NCI-H1048 (cell line): Measurements from ENCODE around the gene SUSD4.
"Not testable (repeated sequence)": the region's sequence is repeated elsewhere in the genome, so short reads cannot be mapped to it uniquely, and the experiment has no call there.

Experiments used
- DNase-seq: peaks from one replicate; lab custom pipeline; 2025; lab: John Stamatoyannopoulos, UW

Gene SUSD4

DNA sequence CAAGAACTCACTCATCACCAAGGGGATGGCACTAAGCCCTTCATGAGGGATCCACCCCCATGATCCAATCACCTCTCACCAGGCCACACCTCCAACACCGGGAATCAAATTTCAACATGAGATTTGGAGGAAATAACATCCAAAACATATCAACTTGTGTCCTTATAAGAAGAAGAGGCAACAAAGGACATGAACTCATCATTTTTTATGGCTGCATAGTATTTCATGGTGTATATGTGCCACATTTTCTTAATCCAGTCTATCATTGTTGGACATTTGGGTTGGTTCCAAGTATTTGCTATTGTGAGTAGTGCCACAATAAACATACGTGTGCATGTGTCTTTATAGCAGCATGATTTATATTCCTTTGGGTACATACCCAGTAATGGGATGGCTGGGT lies 112.6 kb downstream of the SUSD4 start:
- not testable (repeated sequence) for DNase-seq

DNA sequence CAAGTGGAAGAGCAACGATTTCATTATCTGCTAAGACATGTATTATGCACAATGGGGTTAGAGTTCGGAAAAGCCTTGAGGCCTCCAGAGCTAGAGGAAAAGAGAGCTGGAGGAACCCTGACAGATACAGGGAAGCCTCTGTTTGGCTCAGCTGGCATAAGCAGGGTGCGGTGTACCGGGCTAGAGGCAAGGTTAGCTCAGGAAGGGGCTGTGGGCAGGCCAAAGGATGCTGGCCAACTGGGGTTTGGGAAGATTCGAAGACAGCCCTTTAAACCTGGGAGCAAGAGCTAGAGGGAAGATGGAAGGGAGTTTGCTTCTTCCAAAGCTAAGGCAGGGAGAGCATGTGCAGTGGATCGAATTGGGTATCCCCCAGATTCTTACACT lies 113.4 kb downstream of the SUSD4 start:
- no peak for DNase-seq

- no peak for DNase-seq
Measured at GRCh38 chr1:223249854-223250631, 113.9 kb downstream of the SUSD4 start.

DNA sequence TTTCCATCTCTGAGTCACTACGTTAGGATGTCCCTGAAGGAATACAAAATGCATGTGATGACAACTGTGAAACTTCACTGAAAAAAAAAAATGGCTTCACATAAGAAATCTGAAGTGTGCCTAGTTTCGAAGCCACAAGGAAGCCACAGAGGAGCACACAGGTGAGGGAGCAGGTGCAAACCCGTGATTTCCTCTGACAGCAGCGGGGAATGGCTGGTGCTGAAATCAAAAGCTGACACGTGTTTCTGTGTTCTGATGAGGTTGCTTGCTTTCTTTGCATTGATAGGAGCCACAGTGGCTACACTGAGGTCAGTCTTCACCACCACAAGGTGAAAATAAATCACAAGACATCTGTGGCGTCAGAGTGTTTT lies 115.2 kb downstream of the SUSD4 start:
- DNase-seq: no peak

DNA sequence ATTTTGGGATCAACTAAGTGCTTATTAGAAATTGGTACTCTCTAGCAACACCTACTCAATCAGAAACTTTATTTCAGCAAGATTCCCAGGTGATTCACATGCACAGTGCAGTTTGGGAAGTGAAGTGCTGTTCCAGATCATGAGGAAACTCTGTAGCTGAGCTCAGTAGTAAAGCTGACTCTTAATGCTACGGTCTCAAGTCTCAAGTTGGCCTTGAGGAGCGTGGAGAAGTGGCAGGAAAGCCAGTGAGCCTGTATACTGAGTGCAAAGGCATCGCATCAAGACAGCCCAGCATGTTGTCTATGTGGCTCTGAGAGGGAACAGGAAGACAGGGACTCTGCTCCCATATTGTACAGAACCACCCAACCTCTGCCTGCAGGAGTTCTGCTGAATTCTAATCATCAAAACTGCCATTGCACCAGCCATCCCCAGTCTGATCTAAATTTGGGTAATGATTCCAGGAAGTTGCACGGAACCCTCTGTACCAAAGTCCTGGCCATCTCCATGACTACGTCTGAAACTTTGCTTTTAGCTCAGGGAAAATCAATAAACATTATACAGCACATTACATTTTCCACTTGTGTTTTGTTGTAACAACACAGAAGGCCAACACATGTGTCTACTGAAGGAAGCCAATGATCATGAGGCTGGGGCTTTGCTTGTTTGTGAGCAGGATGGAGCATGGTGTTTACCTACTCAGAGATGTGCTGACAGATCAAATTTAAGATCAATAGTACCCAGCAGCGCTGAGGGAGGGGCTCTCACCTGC lies 115.8 kb downstream of the SUSD4 start:
- DNase-seq: no peak

DNA sequence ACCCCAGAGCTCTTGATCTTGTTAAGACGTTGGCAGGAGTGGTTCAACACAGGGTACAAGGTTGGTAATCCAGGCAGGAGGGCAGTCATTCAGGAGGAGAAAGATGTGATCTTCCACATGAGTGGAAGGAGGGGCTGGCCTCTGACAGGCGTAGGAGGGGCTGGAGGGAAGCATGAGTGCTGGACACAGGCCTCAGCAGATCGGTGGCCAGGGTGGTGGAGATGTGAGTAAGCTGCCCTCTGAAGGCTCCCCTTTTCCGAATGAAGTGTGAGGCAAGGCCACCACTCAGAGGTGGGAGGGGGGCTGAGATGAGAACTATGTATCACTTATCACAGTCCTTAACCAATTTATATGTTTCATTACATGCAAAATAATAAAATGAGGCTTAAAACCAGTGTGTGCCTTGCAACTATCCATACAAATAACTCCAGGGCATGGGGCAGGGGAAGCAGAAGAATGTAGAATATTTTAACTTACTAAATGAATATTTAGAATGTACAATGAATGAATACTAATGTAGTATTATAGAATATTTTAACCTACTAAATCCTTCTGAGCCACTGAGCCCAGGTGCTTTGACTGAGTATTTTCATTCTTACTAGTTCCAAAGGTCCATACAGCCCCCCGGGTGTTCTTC lies 117.4 kb downstream of the SUSD4 start:
- no peak for DNase-seq

DNA sequence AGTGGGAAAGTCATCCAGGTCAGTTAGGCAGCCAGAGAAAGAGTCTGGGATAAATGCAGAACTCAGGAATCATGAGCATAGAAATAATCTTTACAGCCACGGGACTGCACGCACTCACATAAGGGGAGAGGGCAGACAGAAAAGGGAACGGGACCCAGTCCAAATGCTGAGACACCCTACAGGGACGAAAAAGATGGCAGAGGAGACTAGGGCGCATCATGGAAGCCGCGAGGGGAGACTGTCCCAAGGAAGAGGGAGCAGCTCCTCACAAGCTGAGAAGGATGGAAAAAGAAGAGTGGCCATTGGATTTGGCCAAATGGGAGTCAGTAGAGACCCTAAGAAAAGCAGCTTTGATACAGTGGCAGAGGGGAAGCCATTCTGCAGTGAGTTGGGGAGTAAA lies 118.0 kb downstream of the SUSD4 start:
- DNase-seq: no peak

DNA sequence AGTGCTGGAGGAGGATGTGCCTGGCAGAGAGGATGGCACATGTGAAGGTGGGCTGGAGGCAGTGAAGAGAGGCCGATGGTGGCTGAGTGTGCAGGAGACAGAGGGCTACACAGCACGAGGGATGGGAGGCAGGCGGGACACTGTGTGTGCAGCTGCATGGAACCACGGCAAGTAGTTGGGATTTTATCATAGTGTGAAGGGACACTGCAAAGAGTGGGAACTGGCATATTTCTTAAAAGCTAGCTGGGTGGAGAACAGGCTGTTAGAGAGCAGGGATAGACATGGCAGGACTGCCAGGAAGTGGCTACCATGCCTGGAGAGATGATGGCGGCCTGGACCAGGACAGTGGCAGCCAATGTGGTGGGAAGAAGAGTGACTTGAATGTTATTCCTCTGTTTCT lies 118.6 kb downstream of the SUSD4 start:
- no peak for DNase-seq

DNA sequence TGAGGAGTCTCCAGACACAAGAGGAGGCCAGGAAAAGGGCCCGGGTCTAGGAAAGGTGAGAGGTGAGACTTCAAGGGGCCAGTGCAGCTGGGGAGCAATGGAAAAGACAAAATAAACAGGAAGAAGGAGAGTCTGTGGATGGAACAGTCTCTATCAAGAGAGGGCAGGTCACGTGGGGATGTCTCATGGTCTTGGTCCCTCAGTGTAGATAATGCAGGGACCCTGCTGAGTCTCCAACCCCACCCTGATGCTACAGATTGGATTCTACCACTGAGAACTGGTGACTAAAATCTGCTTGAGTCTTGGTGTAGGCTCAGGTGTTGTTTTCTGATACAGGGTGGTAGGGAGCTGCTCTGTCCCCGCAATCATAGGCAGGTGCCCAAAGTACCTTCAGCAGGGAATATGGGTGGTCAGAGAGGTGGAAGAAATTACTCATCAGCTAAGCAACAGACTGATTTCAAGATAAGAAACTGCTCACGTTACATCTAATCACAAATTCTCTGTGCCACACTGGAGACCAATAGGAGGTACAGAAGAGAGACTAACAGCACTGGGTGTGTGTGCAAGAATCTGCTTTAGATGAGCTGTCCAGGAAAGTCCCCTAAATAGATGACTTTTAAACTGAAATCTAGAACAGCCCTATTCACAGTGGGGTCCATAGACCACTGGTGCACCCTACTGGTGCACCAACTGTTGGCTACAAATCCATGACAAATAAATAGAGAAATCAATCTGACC lies 119.4 kb downstream of the SUSD4 start:
- DNase-seq: no peak

- peak; percentile 41 for DNase-seq
Measured at GRCh38 chr1:223243441-223244050, 120.4 kb downstream of the SUSD4 start.

DNA sequence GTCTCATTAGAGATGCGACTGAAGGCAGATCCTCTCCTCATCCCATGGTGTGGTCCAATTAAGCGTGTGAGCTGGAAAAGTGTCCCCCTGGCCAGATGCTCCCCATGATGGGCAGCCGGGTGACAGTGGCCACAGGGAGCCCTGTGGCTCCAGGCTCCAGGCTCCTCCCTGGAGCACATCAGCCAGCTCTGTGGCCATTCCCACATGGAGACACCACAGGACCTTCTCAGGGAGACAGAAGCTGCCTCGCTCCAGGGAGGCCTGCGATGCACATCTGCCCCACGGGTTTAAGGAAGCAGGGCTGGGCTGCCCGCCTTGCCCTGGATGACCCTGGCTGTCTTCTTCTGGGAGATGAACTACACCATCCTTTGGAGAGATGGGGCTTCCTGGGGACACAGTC lies 121.0 kb downstream of the SUSD4 start:
- no peak for DNase-seq

DNA sequence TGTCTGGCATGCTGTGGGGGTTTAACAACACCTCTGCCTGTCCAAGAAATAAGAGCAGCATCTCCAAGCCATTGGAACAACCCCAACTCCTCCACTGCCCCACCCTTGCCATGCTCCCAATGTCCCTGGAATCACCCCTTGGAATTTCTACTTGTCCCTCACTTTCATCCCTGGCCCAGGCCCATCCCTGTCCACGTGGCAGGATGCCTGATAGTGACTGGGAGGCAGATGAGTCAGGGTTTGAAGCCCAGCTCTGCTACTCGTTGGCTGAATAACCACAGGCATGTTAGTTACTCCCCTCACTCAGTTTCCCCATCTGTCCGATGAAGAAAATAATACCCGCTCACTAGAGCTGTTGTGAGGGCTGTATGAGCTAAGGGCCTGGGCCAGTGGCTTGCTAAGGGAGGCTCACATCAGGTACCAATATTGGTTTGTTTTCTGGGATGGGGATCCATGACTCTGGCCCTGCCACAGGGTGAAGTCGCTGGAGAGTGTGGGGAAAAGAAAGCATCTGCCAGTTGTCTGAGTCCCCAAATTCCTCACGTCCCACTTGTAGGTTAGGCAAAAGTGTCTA lies 121.5 kb downstream of the SUSD4 start:
- no peak for DNase-seq

GRCh38 chr1:223240122-223240521 lies 123.9 kb downstream of the SUSD4 start:
- no peak for DNase-seq

DNA sequence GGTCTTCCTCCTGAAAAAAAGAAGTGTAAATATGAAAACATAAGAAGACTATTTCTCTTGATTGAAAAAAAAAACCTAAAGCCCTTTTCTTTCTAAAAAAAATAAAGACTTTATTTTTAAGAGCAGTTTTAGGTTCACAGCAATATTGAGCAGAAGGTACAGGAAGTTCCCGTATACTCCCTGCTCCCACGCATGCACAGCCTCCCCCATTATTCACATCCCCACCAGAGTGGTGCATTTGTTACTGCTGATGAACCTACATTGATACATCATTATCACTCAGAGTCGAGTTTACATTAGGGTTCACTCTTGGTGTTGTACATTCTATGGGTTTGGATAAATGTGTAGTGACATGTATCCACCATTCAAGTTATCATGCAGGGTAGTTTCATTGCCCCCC lies 128.9 kb downstream of the SUSD4 start:
- no peak for DNase-seq

- DNase-seq: no peak
Measured at GRCh38 chr1:223234534-223234933, 129.4 kb downstream of the SUSD4 start.

DNA sequence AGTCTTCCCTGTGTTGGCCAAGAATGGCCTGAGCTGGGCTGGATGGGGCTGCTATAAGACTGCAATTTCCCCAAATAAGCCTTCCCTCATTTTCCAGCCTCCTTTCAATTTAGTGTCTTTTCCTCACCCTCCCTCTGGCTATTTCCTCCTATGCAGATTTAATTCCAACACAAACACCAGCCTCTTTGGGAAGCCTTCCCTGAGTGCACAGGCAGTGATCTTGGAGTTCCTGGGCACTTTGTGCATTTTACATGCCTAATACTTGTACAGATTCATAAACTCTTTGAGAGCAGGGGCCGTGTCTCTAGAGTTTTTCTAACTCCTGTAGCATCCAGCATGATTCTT lies 129.8 kb downstream of the SUSD4 start:
- DNase-seq: no peak

- DNase-seq: no peak
Measured at GRCh38 chr1:223233410-223234169, 130.4 kb downstream of the SUSD4 start.

DNA sequence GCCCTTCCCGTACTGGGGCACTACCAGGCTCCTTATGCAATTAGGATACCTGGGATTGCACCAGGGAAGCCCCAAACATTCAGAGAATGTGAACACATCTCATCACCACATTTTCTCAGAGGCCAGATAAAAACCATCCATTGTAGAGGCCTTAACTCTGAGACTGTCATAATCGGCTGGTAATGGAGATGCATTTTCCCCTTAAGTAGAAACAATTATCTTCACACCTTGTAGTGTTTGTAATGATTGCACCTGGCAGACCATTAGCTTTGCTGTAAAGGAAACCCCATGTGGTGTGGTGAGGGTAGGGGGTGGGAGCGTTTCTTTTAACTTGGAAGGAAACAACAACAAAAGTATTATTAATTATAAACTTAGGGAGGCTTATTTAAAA lies 131.0 kb downstream of the SUSD4 start:
- DNase-seq: no peak

- no peak for DNase-seq
Measured at GRCh38 chr1:223231581-223231980, 132.4 kb downstream of the SUSD4 start.

DNA sequence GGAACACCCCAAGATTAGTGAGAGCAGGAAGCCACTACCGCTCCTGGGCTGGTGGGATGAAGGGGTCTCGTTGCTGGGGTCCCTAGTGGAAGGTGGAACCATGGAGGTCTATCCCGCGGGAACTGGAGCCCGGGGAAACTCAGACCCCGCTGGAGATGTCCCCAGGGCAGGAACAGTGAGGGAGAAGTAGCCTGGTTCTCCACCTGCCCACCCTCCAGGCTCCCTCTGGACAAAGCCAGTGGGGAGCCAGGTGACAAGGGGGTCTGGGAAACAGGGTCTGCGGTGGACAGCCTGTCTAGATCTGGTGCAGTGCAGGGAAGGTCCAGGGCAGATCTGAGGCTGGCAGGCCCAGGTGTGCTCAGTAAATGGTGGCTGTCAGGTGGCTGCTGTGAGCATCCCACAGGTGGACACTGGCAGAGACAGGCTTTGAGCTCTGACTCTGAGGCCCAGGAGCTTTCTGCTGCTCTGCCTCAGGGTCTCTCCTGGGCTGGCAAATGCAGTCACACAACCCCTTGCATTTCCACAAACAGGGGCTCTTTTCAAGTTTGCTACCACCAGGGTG lies 132.9 kb downstream of the SUSD4 start:
- DNase-seq: no peak
